Right forelimb (tissue), 1 donor: ENCODE measurements around the gene ZDHHC24.
"Not testable (repeated sequence)": the region's sequence is repeated elsewhere in the genome, so short reads cannot be mapped to it uniquely, and the experiment has no call there.

Experiments used
- DNase-seq: peaks from one replicate; pipeline ENCODE4 v3.0.0-alpha.2; 2018

The ZDHHC24 gene

GRCh38 chr11:66564538-66564937 is 18.7 kb upstream of the ZDHHC24 start:
- no peak for DNase-seq

GRCh38 chr11:66563832-66564231 is 18.0 kb upstream of the ZDHHC24 start:
- DNase-seq, result no peak

- DNase-seq, result no peak
Observed at GRCh38 chr11:66562907-66563583, 17.2 kb upstream of the ZDHHC24 start.

GRCh38 chr11:66562275-66562674 is 16.4 kb upstream of the ZDHHC24 start:
- DNase-seq, result no peak

GRCh38 chr11:66561975-66562248 is 16.1 kb upstream of the ZDHHC24 start:
- no peak for DNase-seq

GRCh38 chr11:66561178-66561974 is 15.5 kb upstream of the ZDHHC24 start:
- no peak for DNase-seq

GRCh38 chr11:66559866-66560676 is 14.2 kb upstream of the ZDHHC24 start:
- no peak for DNase-seq

- no peak for DNase-seq
Observed at GRCh38 chr11:66559142-66559865, 13.5 kb upstream of the ZDHHC24 start.

GRCh38 chr11:66557733-66558326 is 12.0 kb upstream of the ZDHHC24 start:
- DNase-seq, result no peak

GRCh38 chr11:66556086-66556485 is 10.2 kb upstream of the ZDHHC24 start:
- no peak for DNase-seq

- no peak for DNase-seq
Observed at GRCh38 chr11:66555416-66555815, 9.6 kb upstream of the ZDHHC24 start.

- DNase-seq, result no peak
Observed at GRCh38 chr11:66554602-66555001, 8.8 kb upstream of the ZDHHC24 start.

- no peak for DNase-seq
Observed at GRCh38 chr11:66550887-66551286, 5.0 kb upstream of the ZDHHC24 start.

- no peak for DNase-seq
Observed at GRCh38 chr11:66549696-66550095, 3.8 kb upstream of the ZDHHC24 start.

GRCh38 chr11:66548774-66549630 is 3.2 kb upstream of the ZDHHC24 start:
- no peak for DNase-seq

GRCh38 chr11:66548041-66548440 is 2.2 kb upstream of the ZDHHC24 start:
- DNase-seq, result no peak

GRCh38 chr11:66547662-66548009 is 1.8 kb upstream of the ZDHHC24 start:
- no peak for DNase-seq

- DNase-seq, result no peak
Observed at GRCh38 chr11:66546966-66547661, 1.3 kb upstream of the ZDHHC24 start.

GRCh38 chr11:66546368-66546965 is 619 bp upstream of the ZDHHC24 start, which contains the start of gene ACTN3:
TSS of gene ACTN3 (plus strand) at chr11:66546903. CDS start at chr11:66546938, 35 bp downstream.
- no peak for DNase-seq

GRCh38 chr11:66544952-66545351 is 896 bp downstream of the ZDHHC24 start:
- not testable (repeated sequence) for DNase-seq
